IMR-90 (cell line): ENCODE measurements around the gene MYO9B. TPM values are rescaled to one million over a fixed set of nuclear protein-coding genes. Genes with fewer than 3 reads are reported as not detected.

Source experiments
- ATAC-seq: fragments of 200-7000 bp; cut with Tn5 transposase; 2 replicates; pipeline ENCODE4 v1.9.1; 2020; ENCODE audit warnings: low read depth, mild to moderate bottlenecking, moderate library complexity
- BruUV-seq: library from RNA; stranded (reverse); fragments of 400-500 nt; replicated peaks from 2 replicates; lab custom pipeline; 2021; lab: Mats Ljungman, UMichigan
- CTCF ChIA-PET: fragments of 300-600 bp; formaldehyde crosslinking; extraction: SDS; loops from one replicate; lab custom pipeline; 2021; ENCODE audit warnings: antibody characterized with exemption; lab: Yijun Ruan, JAX
- POLR2A ChIA-PET: fragments of 300-600 bp; sonication (Branson Sonifier 250); formaldehyde crosslinking; loops from one replicate; lab custom pipeline; 2022; ENCODE audit warnings: antibody characterized with exemption; ENCODE audit not compliant: unreplicated experiment; lab: Charles Lee
- DNase-seq: peaks from one replicate; pipeline ENCODE4 v3.0.0; 2013
- H2AFZ ChIP-seq: replicated peaks from 2 replicates; pipeline ENCODE3; 2013; ENCODE audit warnings: low read length, mild to moderate bottlenecking; ENCODE audit not compliant: poor library complexity
- H2AK5ac ChIP-seq: 2 replicates; pipeline ENCODE4 v1.6.1; 2013; ENCODE audit warnings: low read depth, low read length, inconsistent platforms
- H2AK9ac ChIP-seq: replicated peaks from 2 replicates; pipeline ENCODE3; 2013; ENCODE audit warnings: mild to moderate bottlenecking, low read depth, low read length, moderate library complexity; ENCODE audit not compliant: poor library complexity
- H2BK120ac ChIP-seq: 2 replicates; pipeline ENCODE4 v1.6.1; 2013; ENCODE audit warnings: low read depth, low read length, inconsistent platforms
- H2BK15ac ChIP-seq: 3 replicates; pipeline ENCODE4 v1.6.1; 2013; ENCODE audit warnings: low read depth, low read length, inconsistent platforms
- H2BK20ac ChIP-seq: 2 replicates; pipeline ENCODE4 v1.6.1; 2013; ENCODE audit warnings: low read depth, mild to moderate bottlenecking, inconsistent platforms, low read length, moderate library complexity
- H2BK5ac ChIP-seq: 2 replicates; pipeline ENCODE4 v1.6.1; 2013; ENCODE audit warnings: mild to moderate bottlenecking, low read depth, low read length, inconsistent platforms; ENCODE audit not compliant: poor library complexity, severe bottlenecking
- H3K14ac ChIP-seq: replicated peaks from 2 replicates; pipeline ENCODE4 v1.6.1; 2013; ENCODE audit warnings: low read depth, low read length, inconsistent platforms
- H3K18ac ChIP-seq: 2 replicates; pipeline ENCODE4 v1.6.1; 2013; ENCODE audit warnings: low read depth, low read length, control low read depth
- H3K23ac ChIP-seq: 2 replicates; pipeline ENCODE4 v1.6.1; 2013; ENCODE audit warnings: low read depth, low read length, inconsistent platforms
- H3K27ac ChIP-seq: 2 replicates; pipeline ENCODE4 v1.5.1; 2013; ENCODE audit warnings: mild to moderate bottlenecking, control low read depth, low read length; ENCODE audit not compliant: insufficient read depth
- H3K27me3 ChIP-seq: 2 replicates; pipeline ENCODE4 v1.6.1; 2013; ENCODE audit warnings: low read length; ENCODE audit not compliant: control insufficient read depth, insufficient read depth
- H3K36me3 ChIP-seq: 2 replicates; pipeline ENCODE4 v1.6.1; 2013; ENCODE audit warnings: low read length, mixed read lengths; ENCODE audit not compliant: control insufficient read depth, insufficient read depth
- H3K4ac ChIP-seq: 2 replicates; pipeline ENCODE4 v1.6.1; 2013; ENCODE audit warnings: low read depth, low read length, inconsistent platforms
- H3K4me1 ChIP-seq: 2 replicates; pipeline ENCODE4 v1.6.1; 2013; ENCODE audit warnings: low read length, mixed read lengths; ENCODE audit not compliant: control insufficient read depth, insufficient read depth
- H3K4me2 ChIP-seq: 2 replicates; pipeline ENCODE4 v1.6.1; 2013; ENCODE audit warnings: low read depth, mild to moderate bottlenecking, control low read depth, low read length, moderate library complexity
- H3K4me3 ChIP-seq: 2 replicates; pipeline ENCODE4 v1.5.1; 2013; ENCODE audit warnings: low read depth, mild to moderate bottlenecking, control low read depth, low read length, moderate library complexity; ENCODE audit not compliant: insufficient read depth
- H3K56ac ChIP-seq: 2 replicates; pipeline ENCODE4 v1.6.1; 2013; ENCODE audit warnings: low read length, inconsistent platforms; ENCODE audit not compliant: insufficient read depth; ENCODE audit errors: extremely low read depth
- H3K79me1 ChIP-seq, 2 experiments: 2 replicates each; pipeline ENCODE4 v1.6.1; 2013; ENCODE audit warnings: low read length in 2 of 2, inconsistent platforms in 1 of 2, low read depth in 1 of 2
- H3K9ac ChIP-seq: 2 replicates; pipeline ENCODE4 v1.6.1; 2013; ENCODE audit warnings: low read depth, low read length, control low read depth
- H3K9me1 ChIP-seq: 2 replicates; pipeline ENCODE4 v1.6.1; 2013; ENCODE audit warnings: low read length, inconsistent platforms; ENCODE audit not compliant: insufficient read depth
- H3K9me3 ChIP-seq: 2 replicates; pipeline ENCODE4 v1.6.1; 2013; ENCODE audit warnings: low read length; ENCODE audit not compliant: control insufficient read depth, insufficient read depth
- H4K20me1 ChIP-seq: 2 replicates; pipeline ENCODE4 v1.6.1; 2013; ENCODE audit warnings: low read length, inconsistent platforms; ENCODE audit not compliant: insufficient read depth
- H4K5ac ChIP-seq: 2 replicates; pipeline ENCODE4 v1.6.1; 2013; ENCODE audit warnings: mild to moderate bottlenecking, low read depth, low read length, control low read depth
- H4K8ac ChIP-seq, 2 experiments: 2 replicates each; pipeline ENCODE4 v1.6.1; 2013; ENCODE audit warnings: low read depth in 2 of 2, low read length in 2 of 2, control low read depth in 1 of 2, inconsistent platforms in 1 of 2
- H4K91ac ChIP-seq: 2 replicates; pipeline ENCODE4 v1.6.1; 2013; ENCODE audit warnings: low read depth, low read length, inconsistent platforms; ENCODE audit not compliant: insufficient read depth
- BHLHE40 ChIP-seq: fragments of 150-350 bp; IDR thresholded peaks from 2 replicates; pipeline ENCODE4 v1.6.1; 2016; ENCODE audit warnings: mild to moderate bottlenecking, low read depth, low read length
- CEBPB ChIP-seq: IDR thresholded peaks from 2 replicates; pipeline ENCODE4 v1.6.1; 2012; ENCODE audit warnings: low read depth, low read length, improper control_type of control experiment
- CTCF ChIP-seq: conservative IDR thresholded peaks from 2 replicates; pipeline ENCODE4 v1.5.1; 2012; ENCODE audit warnings: mild to moderate bottlenecking, low read depth, low read length, improper control_type of control experiment
- FOS ChIP-seq: fragments of 150-350 bp; IDR thresholded peaks from 2 replicates; pipeline ENCODE4 v1.6.1; 2016; ENCODE audit warnings: low read depth, low read length
- MAZ ChIP-seq: IDR thresholded peaks from 2 replicates; pipeline ENCODE4 v1.6.1; 2012; ENCODE audit warnings: low read depth, mild to moderate bottlenecking, low read length, improper control_type of control experiment, moderate library complexity, borderline replicate concordance
- MXI1 ChIP-seq: IDR thresholded peaks from 2 replicates; pipeline ENCODE4 v1.6.1; 2012; ENCODE audit warnings: low read depth, mild to moderate bottlenecking, low read length, moderate library complexity, borderline replicate concordance
- POLR2A ChIP-seq: IDR thresholded peaks from 2 replicates; pipeline ENCODE4 v1.6.1; 2012; ENCODE audit warnings: mild to moderate bottlenecking, low read depth, low read length
- RAD21 ChIP-seq: IDR thresholded peaks from 2 replicates; pipeline ENCODE4 v1.6.1; 2012; ENCODE audit warnings: low read length, improper control_type of control experiment
- RFX5 ChIP-seq: IDR thresholded peaks from 2 replicates; pipeline ENCODE4 v1.8.0; 2012; ENCODE audit warnings: low read depth, mild to moderate bottlenecking, low read length, moderate library complexity
- WGBS, 2 experiments: methylation state at CpG; one replicate each; pipeline versions ENCODE4 v1.1.5 to v1.1.7; 2013; ENCODE audit warnings: missing lambda C conversion rate in 2 of 2; ENCODE audit not compliant: insufficient read length in 1 of 2; ENCODE audit errors: extremely low coverage in 2 of 2; 5-methylcytosine and 5-hydroxymethylcytosine counted together
- dilution Hi-C: fragments of 300-500 bp; cut with HindIII; formaldehyde crosslinking; loops from one replicate; pipeline ENCODE4 v1.14.3; 2018; ENCODE audit warnings: low sequenced_read_pairs; ENCODE audit not compliant: unreplicated experiment
- in situ Hi-C: fragments of 300-500 bp; cut with MboI; formaldehyde crosslinking; loops from 3 replicates; pipeline ENCODE4 v1.14.3; 2019; ENCODE audit warnings: low sequenced_read_pairs, inconsistent platforms, mixed read lengths
- intact Hi-C: fragments of 100-400 bp; cut with micrococcal nuclease; formaldehyde crosslinking; loops from 2 replicates; pipeline ENCODE4 v1.10.0; 2022
- polyA plus RNA-seq, 3 experiments: library from polyadenylated mRNA; depleted of rRNA; stranded (reverse); fragments of >200 nt; gene quantifications; 2 replicates each; pipeline ENCODE4 v1.2.3, GENCODE V29; 2012; ENCODE audit warnings: low replicate concordance in 1 of 3
- total RNA-seq: library from RNA; depleted of rRNA; stranded (reverse); fragments of >200 nt; gene quantifications from 2 replicates; pipeline ENCODE4 v1.2.3, GENCODE V29; 2012
- TF ChIP-seq, protein P1 (sequence below): fragments of 150-350 bp; IDR thresholded peaks from 2 replicates; pipeline ENCODE4 v1.6.1; 2016; ENCODE audit warnings: low read depth, mild to moderate bottlenecking, low read length, moderate library complexity, borderline replicate concordance
- TF ChIP-seq, protein P2 (sequence below): fragments of 150-350 bp; IDR thresholded peaks from 2 replicates; pipeline ENCODE4 v1.6.1; 2017; ENCODE audit warnings: mild to moderate bottlenecking, antibody characterized with exemption, low read length, low read depth

Gene MYO9B
- total and polyA plus RNA-seq, 2 of the 4 experiments (the other 2 are of a cell fraction) = 61.8 to 77.8 TPM

- peak within 1 kb of the TSS in 1 of 2 experiments; percentile 71; a peak in 2 of 4 replicates for H4K8ac ChIP-seq
- H2AFZ ChIP-seq = peak within 1 kb of the TSS; percentile 96
- peak within 1 kb of the TSS; percentile 74 for H3K4ac ChIP-seq
- no peak within 1 kb of the TSS; the same call in 1 of the 2 replicates for H3K56ac ChIP-seq
- peak; percentile 95 for DNase-seq
- H2BK15ac ChIP-seq = no peak within 1 kb of the TSS; the same call in 2 of the 3 replicates
- H3K4me2 ChIP-seq = peak within 1 kb of the TSS; percentile 89
- dilution Hi-C loops = no loop called here
- peak within 1 kb of the TSS; percentile 75 for H3K23ac ChIP-seq
- no peaks in the 10 kb centered on the region for H3K9me3 ChIP-seq
- no peak within 1 kb of the TSS for H2BK20ac ChIP-seq
- TF ChIP-seq, protein P1, sequence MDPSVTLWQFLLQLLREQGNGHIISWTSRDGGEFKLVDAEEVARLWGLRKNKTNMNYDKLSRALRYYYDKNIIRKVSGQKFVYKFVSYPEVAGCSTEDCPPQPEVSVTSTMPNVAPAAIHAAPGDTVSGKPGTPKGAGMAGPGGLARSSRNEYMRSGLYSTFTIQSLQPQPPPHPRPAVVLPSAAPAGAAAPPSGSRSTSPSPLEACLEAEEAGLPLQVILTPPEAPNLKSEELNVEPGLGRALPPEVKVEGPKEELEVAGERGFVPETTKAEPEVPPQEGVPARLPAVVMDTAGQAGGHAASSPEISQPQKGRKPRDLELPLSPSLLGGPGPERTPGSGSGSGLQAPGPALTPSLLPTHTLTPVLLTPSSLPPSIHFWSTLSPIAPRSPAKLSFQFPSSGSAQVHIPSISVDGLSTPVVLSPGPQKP = no peak
- no peak for TF ChIP-seq BHLHE40
- TF ChIP-seq MAZ = peak; percentile 10; the same call in 1 of the 2 replicates
- TF ChIP-seq CTCF = no peak
- TF ChIP-seq POLR2A = peak; percentile 58
- no peak for TF ChIP-seq RAD21
- peak; percentile 8; the same call in 1 of the 2 replicates for TF ChIP-seq RFX5
- TF ChIP-seq FOS = no peak
- peak; percentile 95 for TF ChIP-seq CEBPB
- peak; percentile 69; the same call in 1 of the 2 replicates for TF ChIP-seq MXI1
- TF ChIP-seq, protein P2, sequence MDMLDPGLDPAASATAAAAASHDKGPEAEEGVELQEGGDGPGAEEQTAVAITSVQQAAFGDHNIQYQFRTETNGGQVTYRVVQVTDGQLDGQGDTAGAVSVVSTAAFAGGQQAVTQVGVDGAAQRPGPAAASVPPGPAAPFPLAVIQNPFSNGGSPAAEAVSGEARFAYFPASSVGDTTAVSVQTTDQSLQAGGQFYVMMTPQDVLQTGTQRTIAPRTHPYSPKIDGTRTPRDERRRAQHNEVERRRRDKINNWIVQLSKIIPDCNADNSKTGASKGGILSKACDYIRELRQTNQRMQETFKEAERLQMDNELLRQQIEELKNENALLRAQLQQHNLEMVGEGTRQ = no peak
- peak within 1 kb of the TSS; percentile 32; the same call in 1 of the 2 replicates for H4K91ac ChIP-seq
- H2BK120ac ChIP-seq = no peak within 1 kb of the TSS
- H2BK5ac ChIP-seq = peak within 1 kb of the TSS; percentile 72
- H2AK9ac ChIP-seq = peak within 1 kb of the TSS; percentile 92
- WGBS, 2 experiments = 0% methylated on average over 32 of the region's 90 CpGs; no CpG with 5 or more reads in 1 of the 2 experiments
- H4K5ac ChIP-seq = peak within 1 kb of the TSS; percentile 70
- in situ Hi-C loops = no loop called here
- no TSS peak for BruUV-seq
- CTCF ChIA-PET = no interaction called here
- peak; percentile 96 for ATAC-seq
- H3K36me3 ChIP-seq = peaks cover 18% of the 10 kb centered on the region
- H3K9ac ChIP-seq = peak within 1 kb of the TSS; percentile 76
- H3K4me1 ChIP-seq = peaks cover 3% of the 10 kb centered on the region
- peak within 1 kb of the TSS; percentile 23 for H2AK5ac ChIP-seq
- POLR2A ChIA-PET = interaction anchor here (0.5 to 1.1 kb wide), 2 partner anchors 9 to 128 kb away, joined by 3 read pairs; no protein-coding TSS in a partner anchor
- H3K18ac ChIP-seq = peak within 1 kb of the TSS; percentile 58; the same call in 1 of the 2 replicates
- 0 out of 2 replicates have a peak, but pooled peaks cover 8% of the 10 kb centered on the region for H3K9me1 ChIP-seq
- H4K20me1 ChIP-seq = no peaks in the 10 kb centered on the region
- H3K14ac ChIP-seq = peak within 1 kb of the TSS; percentile 43
- H3K27ac ChIP-seq = peak within 1 kb of the TSS; percentile 84
- intact Hi-C loops = no loop called here
- peak within 1 kb of the TSS; percentile 94 for H3K4me3 ChIP-seq
- H3K27me3 ChIP-seq = no peaks in the 10 kb centered on the region
- peaks cover 11 to 28% of the 10 kb centered on the region in 2 experiments for H3K79me1 ChIP-seq
Observed at GRCh38 chr19:17226002-17226933, 150.7 kb downstream of the MYO9B start, which contains the start of gene OCEL1. Gene OCEL1, plus strand, starts transcription at chr19:17226226. Its CDS starts 22 bp downstream, at chr19:17226248.
